ENCODE data around the gene OPA3.

The OPA3 gene

GRCh38 chr19:45526143-45526542, 58.5 kb downstream of the OPA3 start:
- DNase-seq = no peak
- Histone ChIP-seq H3K36me3 (ENCODE audit: control insufficient read depth, insufficient read depth, low read length) (peaks cover 42% of the 10 kb centered on the region), H3K27ac (ENCODE audit: insufficient read depth, low read length, poor library complexity, severe bottlenecking) (no peak overlapping the region), H3K27me3 (replicated peaks; ENCODE audit: control insufficient read depth, insufficient read depth, low read length, poor library complexity, severe bottlenecking) (no peaks in the 10 kb centered on the region), H3K4me3 (ENCODE audit: insufficient read depth, low read depth, low read length, poor library complexity, severe bottlenecking) (no peak overlapping the region), H3K9me3 (ENCODE audit: control insufficient read depth, low read length) (no peaks in the 10 kb centered on the region), H3K4me1 (ENCODE audit: control insufficient read depth, insufficient read depth, low read length, poor library complexity, severe bottlenecking) (peaks cover 3% of the 10 kb centered on the region)

- no peaks in the 10 kb centered on the region for H3K27me3 ChIP-seq (replicated peaks; ENCODE audit: control insufficient read depth, insufficient read depth, low read length, poor library complexity, severe bottlenecking)
- H3K4me1 ChIP-seq (ENCODE audit: control insufficient read depth, insufficient read depth, low read length, poor library complexity, severe bottlenecking) = peaks cover 3% of the 10 kb centered on the region
- H3K4me3 ChIP-seq (ENCODE audit: insufficient read depth, low read depth, low read length, poor library complexity, severe bottlenecking) = no peak overlapping the region
- no peak overlapping the region for H3K27ac ChIP-seq (ENCODE audit: insufficient read depth, low read length, poor library complexity, severe bottlenecking)
- no peak for DNase-seq
- H3K36me3 ChIP-seq (ENCODE audit: control insufficient read depth, insufficient read depth, low read length) = peaks cover 50% of the 10 kb centered on the region
- H3K9me3 ChIP-seq (ENCODE audit: control insufficient read depth, low read length) = no peaks in the 10 kb centered on the region
Measured at GRCh38 chr19:45524575-45525129, 60.0 kb downstream of the OPA3 start.

GRCh38 chr19:45523642-45524256, 60.9 kb downstream of the OPA3 start:
- Histone ChIP-seq H3K4me3 (ENCODE audit: insufficient read depth, low read depth, low read length, poor library complexity, severe bottlenecking) (no peak overlapping the region), H3K4me1 (ENCODE audit: control insufficient read depth, insufficient read depth, low read length, poor library complexity, severe bottlenecking) (peaks cover under 1% of the 10 kb centered on the region), H3K36me3 (ENCODE audit: control insufficient read depth, insufficient read depth, low read length) (peaks cover 50% of the 10 kb centered on the region), H3K9me3 (ENCODE audit: control insufficient read depth, low read length) (no peaks in the 10 kb centered on the region), H3K27ac (ENCODE audit: insufficient read depth, low read length, poor library complexity, severe bottlenecking) (no peak overlapping the region), H3K27me3 (replicated peaks; ENCODE audit: control insufficient read depth, insufficient read depth, low read length, poor library complexity, severe bottlenecking) (no peaks in the 10 kb centered on the region)
- peak; percentile 55 to 60 (median 58) for DNase-seq

- no peaks in the 10 kb centered on the region for H3K27me3 ChIP-seq (replicated peaks; ENCODE audit: control insufficient read depth, insufficient read depth, low read length, poor library complexity, severe bottlenecking)
- H3K4me3 ChIP-seq (ENCODE audit: insufficient read depth, low read depth, low read length, poor library complexity, severe bottlenecking) = no peak overlapping the region
- no peak overlapping the region for H3K27ac ChIP-seq (ENCODE audit: insufficient read depth, low read length, poor library complexity, severe bottlenecking)
- H3K36me3 ChIP-seq (ENCODE audit: control insufficient read depth, insufficient read depth, low read length) = peaks cover 54% of the 10 kb centered on the region
- no peak for DNase-seq
- H3K9me3 ChIP-seq (ENCODE audit: control insufficient read depth, low read length) = no peaks in the 10 kb centered on the region
- no peaks in the 10 kb centered on the region for H3K4me1 ChIP-seq (ENCODE audit: control insufficient read depth, insufficient read depth, low read length, poor library complexity, severe bottlenecking)
Measured at GRCh38 chr19:45522010-45522941, 62.3 kb downstream of the OPA3 start.

GRCh38 chr19:45518469-45518826, 66.2 kb downstream of the OPA3 start:
- no peak overlapping the region for H3K27ac ChIP-seq (ENCODE audit: insufficient read depth, low read length, poor library complexity, severe bottlenecking)
- H3K27me3 ChIP-seq (replicated peaks; ENCODE audit: control insufficient read depth, insufficient read depth, low read length, poor library complexity, severe bottlenecking) = no peaks in the 10 kb centered on the region
- H3K4me1 ChIP-seq (ENCODE audit: control insufficient read depth, insufficient read depth, low read length, poor library complexity, severe bottlenecking) = peaks cover 26% of the 10 kb centered on the region
- H3K9me3 ChIP-seq (ENCODE audit: control insufficient read depth, low read length) = no peaks in the 10 kb centered on the region
- DNase-seq = no peak
- peaks cover 27% of the 10 kb centered on the region for H3K36me3 ChIP-seq (ENCODE audit: control insufficient read depth, insufficient read depth, low read length)
- H3K4me3 ChIP-seq (ENCODE audit: insufficient read depth, low read depth, low read length, poor library complexity, severe bottlenecking) = no peak overlapping the region

- Histone ChIP-seq H3K4me3 (ENCODE audit: insufficient read depth, low read depth, low read length, poor library complexity, severe bottlenecking) (no peak overlapping the region), H3K27me3 (replicated peaks; ENCODE audit: control insufficient read depth, insufficient read depth, low read length, poor library complexity, severe bottlenecking) (no peaks in the 10 kb centered on the region), H3K4me1 (ENCODE audit: control insufficient read depth, insufficient read depth, low read length, poor library complexity, severe bottlenecking) (peaks cover 28% of the 10 kb centered on the region), H3K27ac (ENCODE audit: insufficient read depth, low read length, poor library complexity, severe bottlenecking) (no peak overlapping the region), H3K9me3 (ENCODE audit: control insufficient read depth, low read length) (no peaks in the 10 kb centered on the region), H3K36me3 (ENCODE audit: control insufficient read depth, insufficient read depth, low read length) (peaks cover 26% of the 10 kb centered on the region)
- no peak for DNase-seq
Measured at GRCh38 chr19:45517641-45518468, 66.7 kb downstream of the OPA3 start.

- no peak for DNase-seq
- Histone ChIP-seq H3K4me1 (ENCODE audit: control insufficient read depth, insufficient read depth, low read length, poor library complexity, severe bottlenecking) (peaks cover 28% of the 10 kb centered on the region), H3K27ac (ENCODE audit: insufficient read depth, low read length, poor library complexity, severe bottlenecking) (no peak overlapping the region), H3K27me3 (replicated peaks; ENCODE audit: control insufficient read depth, insufficient read depth, low read length, poor library complexity, severe bottlenecking) (no peaks in the 10 kb centered on the region), H3K9me3 (ENCODE audit: control insufficient read depth, low read length) (no peaks in the 10 kb centered on the region), H3K4me3 (ENCODE audit: insufficient read depth, low read depth, low read length, poor library complexity, severe bottlenecking) (no peak overlapping the region), H3K36me3 (ENCODE audit: control insufficient read depth, insufficient read depth, low read length) (peaks cover 21% of the 10 kb centered on the region)
Measured at GRCh38 chr19:45517238-45517637, 67.4 kb downstream of the OPA3 start.

GRCh38 chr19:45515807-45516401, 68.7 kb downstream of the OPA3 start:
- Histone ChIP-seq H3K9me3 (ENCODE audit: control insufficient read depth, low read length) (no peaks in the 10 kb centered on the region), H3K36me3 (ENCODE audit: control insufficient read depth, insufficient read depth, low read length) (peaks cover 17% of the 10 kb centered on the region), H3K27ac (ENCODE audit: insufficient read depth, low read length, poor library complexity, severe bottlenecking) (peak overlapping the region; percentile 71), H3K4me1 (ENCODE audit: control insufficient read depth, insufficient read depth, low read length, poor library complexity, severe bottlenecking) (peaks cover 28% of the 10 kb centered on the region), H3K4me3 (ENCODE audit: insufficient read depth, low read depth, low read length, poor library complexity, severe bottlenecking) (no peak overlapping the region), H3K27me3 (replicated peaks; ENCODE audit: control insufficient read depth, insufficient read depth, low read length, poor library complexity, severe bottlenecking) (no peaks in the 10 kb centered on the region)
- no peak for DNase-seq

GRCh38 chr19:45515081-45515624, 69.4 kb downstream of the OPA3 start:
- H3K27ac ChIP-seq (ENCODE audit: insufficient read depth, low read length, poor library complexity, severe bottlenecking) = peak overlapping the region; percentile 71
- no peaks in the 10 kb centered on the region for H3K9me3 ChIP-seq (ENCODE audit: control insufficient read depth, low read length)
- peak; percentile 25 to 47 (median 27) for DNase-seq
- H3K36me3 ChIP-seq (ENCODE audit: control insufficient read depth, insufficient read depth, low read length) = peaks cover 12% of the 10 kb centered on the region
- no peaks in the 10 kb centered on the region for H3K27me3 ChIP-seq (replicated peaks; ENCODE audit: control insufficient read depth, insufficient read depth, low read length, poor library complexity, severe bottlenecking)
- peaks cover 28% of the 10 kb centered on the region for H3K4me1 ChIP-seq (ENCODE audit: control insufficient read depth, insufficient read depth, low read length, poor library complexity, severe bottlenecking)
- H3K4me3 ChIP-seq (ENCODE audit: insufficient read depth, low read depth, low read length, poor library complexity, severe bottlenecking) = no peak overlapping the region
